GM12872 (cell line): Measurements from ENCODE around the gene NOC2L.

ENCODE experiments used
- CTCF ChIP-seq: IDR thresholded peaks from 3 replicates; pipeline ENCODE4 v1.5.1; 2011; ENCODE audit warnings: low read depth, mild to moderate bottlenecking, low read length, moderate library complexity; ENCODE audit not compliant: insufficient read depth

The NOC2L gene

DNA sequence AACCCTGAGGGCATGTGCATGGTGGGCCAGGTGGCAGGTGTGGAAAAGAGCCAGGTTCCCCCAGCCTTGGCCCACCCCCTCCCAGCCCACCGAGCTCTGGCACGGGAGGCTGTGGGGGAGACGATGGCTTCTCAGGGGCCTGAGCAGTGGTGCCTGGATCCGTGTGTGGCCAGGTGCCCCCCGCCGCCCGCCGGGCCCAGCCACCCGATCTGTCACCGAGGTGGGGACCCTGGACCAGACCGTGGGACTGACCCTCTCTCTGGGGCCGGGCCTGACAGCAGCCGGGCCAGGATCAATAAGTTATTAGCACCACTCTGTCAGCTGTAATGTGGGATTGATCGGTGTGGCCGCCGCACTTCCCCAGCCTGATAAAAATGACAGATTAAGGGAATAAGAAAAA, 21.5 kb downstream of the NOC2L start:
- no peak for TF ChIP-seq CTCF

DNA sequence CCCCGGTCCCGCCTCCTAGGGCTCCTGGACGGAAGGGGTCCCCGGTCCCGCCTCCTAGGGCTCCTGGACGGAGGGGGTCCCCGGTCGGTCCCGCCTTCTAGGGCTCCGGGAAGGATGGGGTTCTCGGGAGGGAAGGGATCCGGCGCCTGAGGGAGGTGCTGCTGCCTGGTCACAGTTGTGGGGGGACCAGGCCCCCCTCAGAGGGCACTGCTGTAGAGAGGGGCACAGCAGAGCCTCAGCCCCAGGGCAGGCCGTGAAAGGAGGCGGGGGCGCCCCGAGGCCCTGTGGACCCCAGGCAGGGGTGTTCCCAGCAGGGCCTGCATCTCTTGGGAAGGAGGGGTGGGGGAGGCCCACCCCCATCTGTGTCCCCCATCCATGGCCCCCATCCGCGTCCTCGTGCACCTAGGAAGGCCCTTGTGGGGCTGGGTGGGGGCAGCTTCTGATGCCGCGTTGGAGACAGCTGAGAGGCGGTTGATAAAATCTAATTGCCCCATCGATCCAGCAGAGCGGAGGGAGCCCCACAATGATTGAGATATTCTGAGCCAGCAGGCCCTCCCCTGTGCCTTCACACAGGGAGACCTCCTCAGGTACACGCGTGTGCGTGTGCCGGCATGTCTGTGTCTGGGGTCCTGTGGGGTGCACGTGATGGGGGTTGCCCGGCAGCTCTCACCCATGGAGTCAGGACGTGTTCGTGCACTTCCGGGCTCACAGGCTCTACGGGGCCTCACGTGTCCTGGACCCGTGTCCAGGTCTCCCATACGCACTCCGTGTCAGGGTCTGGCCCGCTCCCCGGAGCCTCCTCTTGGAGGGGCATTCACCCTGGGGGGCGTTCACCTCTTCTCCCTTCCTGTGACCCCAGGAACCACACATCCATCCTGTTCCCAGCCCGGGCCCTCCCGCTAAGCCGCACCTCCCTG, 22.4 kb downstream of the NOC2L start:
- no peak for TF ChIP-seq CTCF

GRCh38 chr1:935751-936231, 23.3 kb downstream of the NOC2L start:
- no peak for TF ChIP-seq CTCF

GRCh38 chr1:934991-935750, 23.9 kb downstream of the NOC2L start:
- TF ChIP-seq CTCF, result no peak

- no peak for TF ChIP-seq CTCF
Observed at GRCh38 chr1:933603-933940, 25.5 kb downstream of the NOC2L start.

- TF ChIP-seq CTCF, result no peak
Observed at GRCh38 chr1:932776-933602, 26.1 kb downstream of the NOC2L start.

- TF ChIP-seq CTCF, result no peak
Observed at GRCh38 chr1:932173-932510, 26.9 kb downstream of the NOC2L start.
